ENCODE results near the gene EPAS1.

DNA sequence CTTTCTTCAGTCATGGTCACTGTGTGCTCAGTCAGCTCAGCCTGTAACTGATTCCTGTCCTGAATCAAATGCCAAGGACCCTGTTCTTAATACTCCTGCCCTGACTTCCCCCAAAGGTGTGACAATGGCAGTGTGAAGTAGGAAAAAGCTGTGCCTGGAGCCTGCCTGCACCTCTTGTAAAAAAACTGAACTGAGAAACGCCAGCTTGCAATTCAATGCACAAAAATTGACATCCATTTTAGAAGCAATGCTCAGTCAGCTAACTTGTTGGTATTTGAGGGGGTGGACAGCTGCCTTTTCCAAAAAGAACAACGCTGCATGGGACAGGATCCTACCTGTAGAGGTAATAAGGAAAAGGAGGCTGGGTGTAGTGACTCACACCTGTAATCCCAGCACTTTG lies 115.9 kb downstream of the EPAS1 start:
- TF ChIP-seq, protein P1, sequence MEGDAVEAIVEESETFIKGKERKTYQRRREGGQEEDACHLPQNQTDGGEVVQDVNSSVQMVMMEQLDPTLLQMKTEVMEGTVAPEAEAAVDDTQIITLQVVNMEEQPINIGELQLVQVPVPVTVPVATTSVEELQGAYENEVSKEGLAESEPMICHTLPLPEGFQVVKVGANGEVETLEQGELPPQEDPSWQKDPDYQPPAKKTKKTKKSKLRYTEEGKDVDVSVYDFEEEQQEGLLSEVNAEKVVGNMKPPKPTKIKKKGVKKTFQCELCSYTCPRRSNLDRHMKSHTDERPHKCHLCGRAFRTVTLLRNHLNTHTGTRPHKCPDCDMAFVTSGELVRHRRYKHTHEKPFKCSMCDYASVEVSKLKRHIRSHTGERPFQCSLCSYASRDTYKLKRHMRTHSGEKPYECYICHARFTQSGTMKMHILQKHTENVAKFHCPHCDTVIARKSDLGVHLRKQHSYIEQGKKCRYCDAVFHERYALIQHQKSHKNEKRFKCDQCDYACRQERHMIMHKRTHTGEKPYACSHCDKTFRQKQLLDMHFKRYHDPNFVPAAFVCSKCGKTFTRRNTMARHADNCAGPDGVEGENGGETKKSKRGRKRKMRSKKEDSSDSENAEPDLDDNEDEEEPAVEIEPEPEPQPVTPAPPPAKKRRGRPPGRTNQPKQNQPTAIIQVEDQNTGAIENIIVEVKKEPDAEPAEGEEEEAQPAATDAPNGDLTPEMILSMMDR (IDR thresholded peaks at IDR 0.05; ENCODE audit: control extremely low read depth in 1 of 3, insufficient read depth in 1 of 3, low read depth in 1 of 3, low read length in 3 of 3) = no peak
- TF ChIP-seq POLR2AphosphoS5 (IDR thresholded peaks at IDR 0.05; ENCODE audit: low read depth, low read length) = no peak
